ENCODE data around the gene GOLGA3.
"Not testable (repeated sequence)": the region's sequence is repeated elsewhere in the genome, so short reads cannot be mapped to it uniquely, and the experiment has no call there.

GOLGA3 gene

DNA sequence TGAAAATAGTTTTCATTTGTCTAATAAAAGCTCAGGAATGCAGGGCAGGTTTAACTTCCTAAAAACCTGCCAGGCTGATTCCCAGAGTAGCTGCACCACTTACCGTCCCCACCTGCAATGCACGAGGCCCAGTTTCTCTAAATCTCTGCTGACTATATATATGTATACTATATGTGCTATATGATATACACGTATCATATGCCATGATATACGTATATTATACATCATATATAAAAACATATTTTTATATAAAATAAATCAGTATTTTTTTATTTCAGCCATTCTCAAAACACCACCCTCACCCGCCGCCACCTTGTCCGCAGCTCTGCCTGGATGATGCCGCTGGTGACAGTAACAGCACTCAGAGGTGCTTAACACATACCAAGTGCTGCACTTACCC is 69.3 kb downstream of the GOLGA3 start:
- H3K4me3 ChIP-seq (ENCODE audit: low read length): no peak overlapping the region
- H3K36me3 ChIP-seq (ENCODE audit: insufficient read depth, low read length): peaks cover 27% of the 10 kb centered on the region
- no peak overlapping the region for H2AFZ ChIP-seq (ENCODE audit: low read depth, low read length)
- no peaks in the 10 kb centered on the region for H3K27me3 ChIP-seq (ENCODE audit: insufficient read depth, low read length)
- peaks cover 5% of the 10 kb centered on the region for H3K9me3 ChIP-seq (ENCODE audit: low read length)
- H3K4me1 ChIP-seq (ENCODE audit: insufficient read depth, low read length): peaks cover 10% of the 10 kb centered on the region

DNA sequence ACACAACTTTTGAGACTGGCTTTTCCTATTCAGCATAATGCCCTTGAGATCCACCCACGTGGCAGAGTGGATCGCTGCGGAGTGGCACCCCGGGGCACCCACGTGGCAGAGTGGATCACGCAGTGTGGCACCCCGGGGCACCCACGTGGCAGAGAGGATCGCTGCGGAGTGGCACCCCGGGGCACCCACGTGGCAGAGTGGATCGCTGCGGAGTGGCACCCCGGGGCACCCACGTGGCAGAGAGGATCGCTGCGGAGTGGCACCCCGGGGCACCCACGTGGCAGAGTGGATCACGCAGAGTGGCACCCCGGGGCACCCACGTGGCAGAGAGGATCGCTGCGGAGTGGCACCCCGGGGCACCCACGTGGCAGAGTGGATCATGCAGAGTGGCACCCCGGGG is 69.8 kb downstream of the GOLGA3 start:
- peaks cover 30% of the 10 kb centered on the region for H3K36me3 ChIP-seq (ENCODE audit: insufficient read depth, low read length)
- H3K4me1 ChIP-seq (ENCODE audit: insufficient read depth, low read length): peaks cover 10% of the 10 kb centered on the region
- H3K9me3 ChIP-seq (ENCODE audit: low read length); H3K27me3 ChIP-seq (ENCODE audit: insufficient read depth, low read length); H2AFZ ChIP-seq (ENCODE audit: low read depth, low read length); H3K4me3 ChIP-seq (ENCODE audit: low read length): not testable (repeated sequence)

DNA sequence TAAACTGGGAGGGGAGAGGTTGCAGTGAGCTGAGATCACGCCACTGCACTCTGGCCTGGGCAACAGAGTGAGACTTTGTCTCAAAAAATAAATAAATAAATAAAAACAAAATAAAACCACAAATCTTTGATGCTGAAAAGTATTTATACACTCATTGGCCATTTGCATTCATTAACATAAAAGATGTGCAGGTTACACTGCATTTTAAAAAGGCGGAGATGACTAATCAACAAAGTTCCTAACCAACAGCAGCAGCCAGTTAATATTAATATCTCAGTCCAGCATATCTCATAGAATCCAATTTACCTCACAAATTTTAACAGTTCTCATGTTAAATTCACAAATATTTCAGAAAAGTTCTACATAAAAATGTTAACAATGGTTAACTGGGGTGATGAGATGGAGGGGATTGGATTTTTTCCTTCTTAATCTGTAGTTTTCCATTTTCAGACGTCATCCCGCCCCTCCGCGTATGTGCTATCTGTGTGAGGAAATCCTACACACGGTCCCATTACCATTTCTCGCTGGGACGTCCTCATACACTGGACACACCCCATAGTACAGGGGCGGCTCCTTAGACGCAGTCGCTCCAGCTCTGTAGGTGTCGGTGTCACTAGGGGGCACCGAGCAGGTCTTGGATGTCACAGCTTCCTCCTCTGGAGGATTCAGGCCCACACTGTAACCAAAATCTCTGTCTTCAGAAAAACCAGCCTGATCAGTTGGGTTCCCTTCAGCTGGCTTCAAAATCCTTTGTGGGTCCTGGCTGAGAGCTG is 74.3 kb downstream of the GOLGA3 start:
- no peaks in the 10 kb centered on the region for H3K4me1 ChIP-seq (ENCODE audit: insufficient read depth, low read length)
- H3K9me3 ChIP-seq (ENCODE audit: low read length): peaks cover 7% of the 10 kb centered on the region
- H3K4me3 ChIP-seq (ENCODE audit: low read length): no peak overlapping the region
- H3K36me3 ChIP-seq (ENCODE audit: insufficient read depth, low read length): peaks cover 65% of the 10 kb centered on the region
- H3K27me3 ChIP-seq (ENCODE audit: insufficient read depth, low read length): no peaks in the 10 kb centered on the region
- no peak overlapping the region for H2AFZ ChIP-seq (ENCODE audit: low read depth, low read length)

DNA sequence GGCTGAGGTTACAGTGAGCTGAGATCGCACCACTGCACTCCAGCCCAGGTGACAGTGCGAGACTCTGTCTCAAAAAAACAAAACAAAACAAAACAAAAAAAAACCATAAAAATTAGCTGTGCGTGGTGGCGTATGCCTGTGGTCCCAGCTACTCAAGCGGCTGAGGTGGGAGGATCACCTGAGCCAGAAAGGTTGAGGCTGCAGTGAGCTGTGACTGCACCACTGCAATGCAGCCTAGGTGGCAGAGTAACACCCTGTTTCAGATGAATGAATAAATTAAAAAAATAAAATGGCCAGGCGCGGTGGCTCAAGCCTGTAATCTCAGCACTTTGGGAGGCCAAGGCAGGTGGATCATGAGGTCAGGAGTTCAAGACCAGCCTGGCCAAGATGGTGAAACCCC is 75.0 kb downstream of the GOLGA3 start:
- peaks cover 67% of the 10 kb centered on the region for H3K36me3 ChIP-seq (ENCODE audit: insufficient read depth, low read length)
- H3K4me3 ChIP-seq (ENCODE audit: low read length); H3K9me3 ChIP-seq (ENCODE audit: low read length): not testable (repeated sequence)

DNA sequence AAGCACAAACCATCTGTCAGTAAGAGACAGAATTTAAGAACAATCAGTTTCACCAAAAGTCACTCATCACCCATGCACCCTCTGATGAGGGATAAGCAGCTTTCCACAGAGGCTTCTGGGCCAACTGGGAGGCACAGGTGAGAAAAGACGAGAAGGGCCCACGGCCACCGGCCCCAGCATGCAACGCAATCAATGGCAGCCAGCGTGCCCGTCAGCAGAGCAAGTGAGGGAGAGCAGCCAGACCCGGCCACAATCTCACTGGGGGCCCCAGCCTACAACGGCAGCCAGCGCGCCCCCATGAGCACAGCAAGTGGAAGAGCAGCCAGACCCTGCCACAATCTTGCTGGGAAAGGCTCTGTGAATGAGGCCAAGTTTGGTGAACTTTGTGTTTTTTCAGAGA is 80.3 kb downstream of the GOLGA3 start:
- no peaks in the 10 kb centered on the region for H3K4me1 ChIP-seq (ENCODE audit: insufficient read depth, low read length)
- H3K36me3 ChIP-seq (ENCODE audit: insufficient read depth, low read length): peaks cover 81% of the 10 kb centered on the region
- no peak overlapping the region for H2AFZ ChIP-seq (ENCODE audit: low read depth, low read length)
- H3K9me3 ChIP-seq (ENCODE audit: low read length): peaks cover 6% of the 10 kb centered on the region
- H3K27me3 ChIP-seq (ENCODE audit: insufficient read depth, low read length): no peaks in the 10 kb centered on the region
- H3K4me3 ChIP-seq (ENCODE audit: low read length): no peak overlapping the region

More for the DNA sequence above, 75.0 kb downstream of the GOLGA3 start:
- H2AFZ ChIP-seq (ENCODE audit: low read depth, low read length); H3K27me3 ChIP-seq (ENCODE audit: insufficient read depth, low read length); H3K4me1 ChIP-seq (ENCODE audit: insufficient read depth, low read length): not testable (repeated sequence)

DNA sequence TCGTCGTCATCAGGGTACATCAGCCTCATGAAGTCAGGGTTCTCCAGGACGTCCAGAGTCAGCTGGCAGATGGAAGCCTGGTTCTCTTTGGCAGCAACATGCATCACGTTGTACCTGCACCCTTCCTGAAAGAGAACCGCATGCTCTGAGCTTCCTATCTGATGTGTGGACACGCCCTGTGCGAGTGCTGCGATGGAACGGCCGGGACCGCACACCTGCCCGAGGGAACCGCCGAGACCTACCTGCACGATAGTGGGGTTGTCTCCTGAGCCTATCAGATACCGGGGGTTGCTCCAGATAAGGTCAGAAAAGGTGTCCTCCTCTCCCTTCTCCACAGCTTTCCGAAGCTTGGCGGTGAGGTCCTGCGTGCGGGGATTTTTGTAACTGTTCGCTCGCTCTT is 80.8 kb downstream of the GOLGA3 start:
- Histone ChIP-seq H3K36me3 (ENCODE audit: insufficient read depth, low read length) (peaks cover 80% of the 10 kb centered on the region), H3K27me3 (ENCODE audit: insufficient read depth, low read length) (no peaks in the 10 kb centered on the region), H2AFZ (ENCODE audit: low read depth, low read length) (no peak overlapping the region), H3K4me3 (ENCODE audit: low read length) (no peak overlapping the region), H3K4me1 (ENCODE audit: insufficient read depth, low read length) (no peaks in the 10 kb centered on the region), H3K9me3 (ENCODE audit: low read length) (peaks cover 2% of the 10 kb centered on the region)

DNA sequence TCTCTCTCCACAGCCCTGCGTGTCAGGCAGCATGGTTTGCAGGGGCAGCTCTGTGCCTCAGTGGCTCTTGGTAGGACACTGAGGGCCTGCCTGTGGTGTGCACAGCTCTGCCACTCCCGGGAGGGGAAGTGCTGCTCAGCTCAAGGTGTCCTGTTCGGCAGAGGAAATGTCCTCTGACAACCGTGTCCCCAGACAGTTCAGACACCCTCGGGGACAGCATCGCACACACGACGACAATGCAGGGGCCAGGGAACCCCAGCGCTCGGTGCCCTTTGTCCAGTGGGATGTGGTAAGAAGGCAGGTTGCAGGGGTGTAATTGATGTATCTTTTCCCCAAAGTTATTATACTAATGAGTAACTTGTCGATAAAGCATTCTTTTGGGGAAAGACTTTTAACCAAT is 81.3 kb downstream of the GOLGA3 start:
- no peaks in the 10 kb centered on the region for H3K4me1 ChIP-seq (ENCODE audit: insufficient read depth, low read length)
- no peak overlapping the region for H3K4me3 ChIP-seq (ENCODE audit: low read length)
- no peaks in the 10 kb centered on the region for H3K27me3 ChIP-seq (ENCODE audit: insufficient read depth, low read length)
- no peak overlapping the region for H2AFZ ChIP-seq (ENCODE audit: low read depth, low read length)
- H3K36me3 ChIP-seq (ENCODE audit: insufficient read depth, low read length): peaks cover 81% of the 10 kb centered on the region
- peaks cover 2% of the 10 kb centered on the region for H3K9me3 ChIP-seq (ENCODE audit: low read length)

DNA sequence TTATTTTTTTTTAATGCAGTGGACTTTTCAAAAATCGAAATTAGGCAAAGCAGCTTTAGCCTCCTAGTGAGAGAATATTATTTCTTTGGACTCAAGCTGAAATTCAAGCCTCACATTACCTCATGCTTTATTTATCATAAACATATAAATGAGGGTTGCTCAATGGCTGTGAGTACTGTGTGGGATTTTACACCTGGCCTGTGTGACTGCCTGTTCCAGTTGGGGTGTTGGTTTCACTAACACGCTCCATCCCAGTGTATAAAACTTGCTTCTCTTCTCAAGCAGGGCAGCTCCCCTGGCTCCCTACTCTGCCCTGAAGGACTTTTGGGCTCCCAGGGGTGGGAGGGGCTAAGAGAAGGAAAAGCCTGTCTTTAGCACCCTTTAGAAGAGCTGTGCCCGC is 82.1 kb downstream of the GOLGA3 start:
- Histone ChIP-seq H3K4me3 (ENCODE audit: low read length) (no peak overlapping the region), H3K4me1 (ENCODE audit: insufficient read depth, low read length) (no peaks in the 10 kb centered on the region), H3K27me3 (ENCODE audit: insufficient read depth, low read length) (no peaks in the 10 kb centered on the region), H3K36me3 (ENCODE audit: insufficient read depth, low read length) (peaks cover 81% of the 10 kb centered on the region), H2AFZ (ENCODE audit: low read depth, low read length) (no peak overlapping the region), H3K9me3 (ENCODE audit: low read length) (peaks cover 2% of the 10 kb centered on the region)

DNA sequence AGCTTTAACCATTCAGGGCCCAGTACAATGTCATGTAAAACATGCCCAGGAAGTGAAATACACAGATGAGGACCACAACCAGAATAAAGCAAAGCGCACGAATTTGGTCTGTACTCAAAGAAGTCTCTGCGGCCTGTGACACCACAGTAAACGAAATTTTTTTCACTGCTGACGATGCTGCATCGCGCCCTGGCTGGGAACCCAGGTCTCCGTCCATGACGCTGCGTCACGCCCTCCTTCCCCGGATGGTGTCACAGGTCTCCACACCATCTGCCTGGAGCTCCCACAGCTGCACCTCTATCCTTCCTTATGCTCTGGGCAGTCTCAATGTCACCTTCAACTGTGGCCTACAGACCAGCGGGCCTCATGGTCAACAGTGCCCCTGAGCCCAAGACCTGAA is 84.8 kb downstream of the GOLGA3 start:
- no peaks in the 10 kb centered on the region for H3K4me1 ChIP-seq (ENCODE audit: insufficient read depth, low read length)
- no peak overlapping the region for H2AFZ ChIP-seq (ENCODE audit: low read depth, low read length)
- peaks cover 88% of the 10 kb centered on the region for H3K36me3 ChIP-seq (ENCODE audit: insufficient read depth, low read length)
- peaks cover 2% of the 10 kb centered on the region for H3K9me3 ChIP-seq (ENCODE audit: low read length)
- H3K27me3 ChIP-seq (ENCODE audit: insufficient read depth, low read length): no peaks in the 10 kb centered on the region
- H3K4me3 ChIP-seq (ENCODE audit: low read length): no peak overlapping the region

DNA sequence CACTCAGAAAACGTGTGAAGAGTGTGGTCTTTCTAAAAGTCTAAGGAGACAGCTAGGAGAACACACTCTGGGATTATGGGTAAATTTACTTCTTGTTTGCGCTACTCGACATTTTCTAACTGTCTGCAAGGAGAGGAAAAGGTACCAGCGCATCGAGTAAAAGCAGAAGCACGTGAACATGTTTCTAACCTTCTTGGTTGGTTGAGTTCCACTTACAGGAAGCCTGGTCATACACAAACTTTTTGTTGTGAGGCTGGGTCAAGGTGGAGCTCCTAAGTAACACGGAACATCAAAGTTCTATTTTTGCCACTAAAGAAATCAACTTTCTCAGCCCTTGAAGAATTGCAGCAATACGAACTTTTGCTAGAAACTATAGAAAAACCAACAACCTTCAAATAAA is 87.0 kb downstream of the GOLGA3 start:
- no peak overlapping the region for H2AFZ ChIP-seq (ENCODE audit: low read depth, low read length)
- no peak overlapping the region for H3K4me3 ChIP-seq (ENCODE audit: low read length)
- no peaks in the 10 kb centered on the region for H3K27me3 ChIP-seq (ENCODE audit: insufficient read depth, low read length)
- H3K9me3 ChIP-seq (ENCODE audit: low read length): peaks cover 2% of the 10 kb centered on the region
- H3K4me1 ChIP-seq (ENCODE audit: insufficient read depth, low read length): no peaks in the 10 kb centered on the region
- peaks cover 84% of the 10 kb centered on the region for H3K36me3 ChIP-seq (ENCODE audit: insufficient read depth, low read length)

DNA sequence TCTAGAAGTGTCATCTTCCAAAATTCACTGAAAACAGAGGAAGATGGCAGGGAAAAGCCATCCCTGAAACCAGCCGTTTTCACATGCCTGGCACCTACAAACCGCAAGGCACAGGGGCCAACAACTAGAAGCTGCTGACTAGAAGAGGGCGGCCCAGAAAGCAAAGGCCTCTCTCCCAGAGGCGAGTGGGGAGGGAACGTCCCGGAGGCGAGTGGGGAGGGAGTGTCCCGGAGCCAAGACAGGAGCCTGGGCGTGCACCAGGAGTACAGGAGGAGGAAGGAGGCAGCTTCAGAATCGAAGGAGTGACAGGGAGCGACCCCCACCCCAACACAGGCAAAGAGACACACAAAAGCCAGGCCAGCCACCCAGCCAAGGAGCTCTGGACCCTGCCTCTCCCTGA is 88.0 kb downstream of the GOLGA3 start:
- H3K36me3 ChIP-seq (ENCODE audit: insufficient read depth, low read length): peaks cover 86% of the 10 kb centered on the region
- H3K4me1 ChIP-seq (ENCODE audit: insufficient read depth, low read length): no peaks in the 10 kb centered on the region
- peaks cover 2% of the 10 kb centered on the region for H3K9me3 ChIP-seq (ENCODE audit: low read length)
- no peak overlapping the region for H2AFZ ChIP-seq (ENCODE audit: low read depth, low read length)
- no peaks in the 10 kb centered on the region for H3K27me3 ChIP-seq (ENCODE audit: insufficient read depth, low read length)
- no peak overlapping the region for H3K4me3 ChIP-seq (ENCODE audit: low read length)

DNA sequence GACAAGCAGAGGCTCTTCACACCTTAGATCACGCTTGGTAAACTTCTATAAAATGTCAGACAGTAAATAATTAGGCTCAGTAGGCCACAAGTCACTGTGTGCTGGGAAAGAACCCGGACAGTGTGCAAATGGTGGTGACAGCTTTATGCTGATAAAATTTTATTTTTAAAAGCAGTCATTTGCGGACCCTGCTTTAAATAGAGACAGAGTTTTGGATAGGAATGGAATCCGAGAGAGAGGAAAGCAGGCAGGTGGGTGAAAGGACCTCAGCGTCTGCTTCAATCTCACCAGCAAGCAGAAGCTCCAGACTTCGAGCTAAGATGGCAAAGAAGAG is 88.4 kb downstream of the GOLGA3 start:
- Histone ChIP-seq H3K4me1 (ENCODE audit: insufficient read depth, low read length) (no peaks in the 10 kb centered on the region), H3K27me3 (ENCODE audit: insufficient read depth, low read length) (no peaks in the 10 kb centered on the region), H3K36me3 (ENCODE audit: insufficient read depth, low read length) (peaks cover 86% of the 10 kb centered on the region), H2AFZ (ENCODE audit: low read depth, low read length) (no peak overlapping the region), H3K9me3 (ENCODE audit: low read length) (peaks cover 2% of the 10 kb centered on the region), H3K4me3 (ENCODE audit: low read length) (no peak overlapping the region)

DNA sequence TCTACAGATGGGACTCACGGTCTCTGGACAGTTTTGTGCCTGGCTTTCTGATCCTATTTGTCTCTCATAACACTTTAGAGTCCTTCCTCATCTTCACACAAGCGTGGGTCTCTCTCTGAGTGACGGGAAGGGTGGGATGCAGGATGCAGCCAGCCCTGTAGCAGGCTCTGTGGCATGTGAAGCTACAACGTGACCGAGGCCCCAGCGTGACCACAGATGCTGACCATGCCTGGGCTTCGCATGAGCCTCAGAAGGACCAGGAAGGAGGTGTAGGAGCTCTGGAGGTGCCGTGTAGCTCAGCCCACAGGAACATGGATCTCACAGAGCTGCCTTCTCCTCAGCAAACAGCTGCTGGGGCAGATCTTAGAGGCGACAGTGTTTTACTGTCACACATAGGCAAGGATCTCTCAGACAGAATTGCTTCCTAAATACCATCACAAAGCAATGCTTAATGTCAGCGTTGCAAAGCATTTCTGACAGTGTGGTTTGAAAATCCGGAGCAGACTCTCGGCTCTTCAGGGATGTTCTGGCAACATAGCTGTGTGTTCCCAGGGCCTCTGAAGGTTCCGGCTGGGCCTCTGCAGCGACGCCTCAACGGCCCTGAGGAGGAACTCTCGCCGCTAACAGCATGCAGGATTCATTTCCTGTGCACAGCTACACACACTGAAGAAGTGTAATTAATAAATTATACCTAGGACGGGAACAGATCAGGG is 88.9 kb downstream of the GOLGA3 start:
- Histone ChIP-seq H2AFZ (ENCODE audit: low read depth, low read length) (no peak overlapping the region), H3K4me3 (ENCODE audit: low read length) (no peak overlapping the region), H3K36me3 (ENCODE audit: insufficient read depth, low read length) (peaks cover 86% of the 10 kb centered on the region), H3K27me3 (ENCODE audit: insufficient read depth, low read length) (no peaks in the 10 kb centered on the region), H3K9me3 (ENCODE audit: low read length) (peaks cover 2% of the 10 kb centered on the region), H3K4me1 (ENCODE audit: insufficient read depth, low read length) (no peaks in the 10 kb centered on the region)

DNA sequence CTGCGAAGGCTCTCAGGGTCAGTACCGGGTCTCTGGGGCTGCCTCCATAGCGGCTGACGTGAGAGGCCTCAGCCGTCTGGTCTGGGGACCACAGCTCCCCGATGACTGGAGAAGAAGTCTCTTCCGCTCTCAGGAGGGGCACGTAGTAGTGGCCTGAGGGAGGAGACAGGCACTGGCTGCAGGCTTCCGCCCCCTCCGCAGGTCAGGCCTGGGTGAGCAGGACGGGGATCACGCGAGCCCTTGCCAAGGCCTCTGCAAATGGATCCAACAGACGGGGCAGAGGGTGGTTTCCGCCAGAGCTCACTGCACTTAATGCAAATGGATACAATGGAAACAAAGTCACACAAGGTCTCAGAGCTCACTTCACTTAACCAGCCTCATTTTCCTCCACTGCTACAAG is 91.8 kb downstream of the GOLGA3 start:
- Histone ChIP-seq H3K36me3 (ENCODE audit: insufficient read depth, low read length) (peaks cover 88% of the 10 kb centered on the region), H3K4me1 (ENCODE audit: insufficient read depth, low read length) (no peaks in the 10 kb centered on the region), H3K9me3 (ENCODE audit: low read length) (no peaks in the 10 kb centered on the region), H2AFZ (ENCODE audit: low read depth, low read length) (no peak overlapping the region), H3K27me3 (ENCODE audit: insufficient read depth, low read length) (no peaks in the 10 kb centered on the region), H3K4me3 (ENCODE audit: low read length) (no peak overlapping the region)
